ENCODE results near the gene HOXD11. TPM values are rescaled to one million over a fixed set of nuclear protein-coding genes. Genes with fewer than 3 reads are reported as not detected.

HOXD11 gene
- total and polyA plus RNA-seq, 2 of the 13 experiments (the other 11 are each of a cell fraction or from before 2014, with no cell fraction given) = not detected

GRCh38 chr2:176140513-176141317 lies 33.6 kb downstream of the HOXD11 start (continued):
- TF ChIP-seq ELK4 (CRISPR knock-in tag; IDR thresholded peaks at IDR 0.05; ENCODE audit: borderline replicate concordance) = no peak
- peak; percentile 83 for TF ChIP-seq ZNF556 (CRISPR knock-in tag; IDR thresholded peaks at IDR 0.05; ENCODE audit: borderline replicate concordance)
- peak; percentile 22; the same call in 1 of the 2 replicates for TF ChIP-seq MED13 (CRISPR knock-in tag; IDR thresholded peaks at IDR 0.05)
- no peak for TF ChIP-seq ZNF20 (CRISPR knock-in tag; IDR thresholded peaks at IDR 0.05)
- TF ChIP-seq ZSCAN22 (CRISPR knock-in tag; IDR thresholded peaks at IDR 0.05) = no peak
- no peak for TF ChIP-seq NAIF1 (CRISPR knock-in tag; IDR thresholded peaks at IDR 0.05; ENCODE audit: borderline replicate concordance)
- TF ChIP-seq ERF (CRISPR knock-in tag; IDR thresholded peaks at IDR 0.05) = peak; percentile 87
- TF ChIP-seq MZF1 (CRISPR knock-in tag; IDR thresholded peaks at IDR 0.05; ENCODE audit: borderline replicate concordance) = no peak
- TF ChIP-seq NFYB (CRISPR knock-in tag; IDR thresholded peaks at IDR 0.05) = no peak
- TF ChIP-seq MLXIP (CRISPR knock-in tag; IDR thresholded peaks at IDR 0.05; ENCODE audit: borderline replicate concordance) = no peak
- no peak for TF ChIP-seq PBX2 (CRISPR knock-in tag; IDR thresholded peaks at IDR 0.05)
- TF ChIP-seq NFKB2 (CRISPR knock-in tag; IDR thresholded peaks at IDR 0.05; ENCODE audit: borderline replicate concordance) = peak; percentile 91; the same call in 1 of the 2 replicates
- 0 out of 2 replicates have a peak, but pooled peaks have one; percentile 17 for TF ChIP-seq ZNF567 (CRISPR knock-in tag; IDR thresholded peaks at IDR 0.05; ENCODE audit: borderline replicate concordance)
- TF ChIP-seq ZNF124 (CRISPR knock-in tag; IDR thresholded peaks at IDR 0.05) = no peak; the same call in 1 of the 2 replicates
- TF ChIP-seq TIGD3 (CRISPR knock-in tag; IDR thresholded peaks at IDR 0.05; ENCODE audit: borderline replicate concordance) = no peak
- no peak for TF ChIP-seq SRSF9 (IDR thresholded peaks at IDR 0.05; ENCODE audit: borderline replicate concordance, insufficient read depth, low read depth, low read length, poor library complexity, severe bottlenecking)
- TF ChIP-seq FOXA3 (CRISPR knock-in tag; IDR thresholded peaks at IDR 0.05) = no peak; the same call in 1 of the 2 replicates
- peak; percentile 89 for TF ChIP-seq ZNF547 (CRISPR knock-in tag; IDR thresholded peaks at IDR 0.05)
- peak; percentile 73 for TF ChIP-seq AGO1 (IDR thresholded peaks at IDR 0.05; ENCODE audit: low read depth, low read length, poor library complexity, severe bottlenecking)
